Gastrocnemius medialis (tissue), 4 donors: ENCODE measurements around the gene ADRM1. TPM values are rescaled to one million over a fixed set of nuclear protein-coding genes. Genes with fewer than 3 reads are reported as not detected.

ENCODE experiments used
- ATAC-seq, 2 donors: fragments of 150-250 bp; one replicate each; pipeline ENCODE4 v1.9.1; 2016
- DNase-seq, 2 donors: peaks; one replicate each; pipeline ENCODE4 v3.0.0-alpha.2; 2019
- H3K27ac ChIP-seq, 4 donors: fragments of 200-600 bp; sonication (generic); 1 replicate in 1 of 4; 2 replicates in 3 of 4; pipeline ENCODE4 v1.5.1; 2016 to 2018; ENCODE audit warnings: mild to moderate bottlenecking in 2 of 4, moderate library complexity in 1 of 4
- H3K27me3 ChIP-seq, 3 donors: fragments of 200-600 bp; sonication (generic) in 2 of 3; 1 replicate in 1 of 3; 2 replicates in 2 of 3; pipeline versions ENCODE4 v1.5.1 to v1.6.0; 2016 to 2019; ENCODE audit warnings: mild to moderate bottlenecking in 1 of 3, moderate library complexity in 1 of 3
- H3K36me3 ChIP-seq, 2 donors: fragments of 200-600 bp; sonication (generic) in 1 of 2; one replicate each; pipeline ENCODE4 v1.5.1; 2017 to 2018
- H3K4me1 ChIP-seq, 2 donors: fragments of 200-600 bp; sonication (generic) in 1 of 2; one replicate each; pipeline ENCODE4 v1.5.1; 2016 to 2017; ENCODE audit warnings: mild to moderate bottlenecking in 2 of 2
- H3K4me3 ChIP-seq, 4 donors: fragments of 200-600 bp; sonication (generic) in 3 of 4; 1 replicate in 1 of 4; 2 replicates in 3 of 4; pipeline ENCODE4 v1.5.1; 2016 to 2019; ENCODE audit warnings: mild to moderate bottlenecking in 2 of 4
- H3K9me3 ChIP-seq, 3 donors: fragments of 200-600 bp; sonication (generic) in 2 of 3; 1 replicate in 1 of 3; 2 replicates in 2 of 3; pipeline ENCODE4 v1.5.1; 2016 to 2019
- POLR2A ChIP-seq, 2 donors: fragments of 450-650 bp; IDR thresholded peaks; one replicate each; pipeline ENCODE4 v1.6.1; 2017; ENCODE audit warnings: antibody characterized with exemption in 2 of 2, mild to moderate bottlenecking in 2 of 2, moderate library complexity in 2 of 2
- in situ Hi-C, 4 donors: fragments of 200-750 bp; cut with MboI; loops; one replicate each; pipeline versions ENCODE4 v1.15.0 to v1.8.0; 2017; ENCODE audit warnings: low sequenced_read_pairs in 4 of 4
- intact Hi-C: fragments of 100-400 bp; cut with DNase I; formaldehyde crosslinking; loops from one replicate; pipeline ENCODE4 v1.15.1; 2023; ENCODE audit warnings: low total_unique reads
- microRNA-seq, 2 donors: library from miRNA; unstranded; fragments of <30 nt; microRNA quantifications; one replicate each; pipeline ENCODE4, GENCODE V29; 2016; ENCODE audit warnings: borderline replicate concordance in 2 of 2
- total RNA-seq, 4 donors: library from RNA; depleted of rRNA; stranded (reverse); fragments of >200 nt; gene quantifications; one replicate each; pipeline versions ENCODE4 v1.1.0 to v1.2.3, GENCODE V29; 2016
- TF ChIP-seq, protein P1 (sequence below), 5 experiments: fragments of 450-650 bp in 3 of 5; fragments of 200-600 bp in 2 of 5; sonication (generic) in 2 of 5; IDR thresholded peaks in 4 of 5; conservative IDR thresholded peaks in 1 of 5; 1 replicate in 4 of 5; 2 replicates in 1 of 5; pipeline ENCODE4 v1.5.1; 2016 to 2019; ENCODE audit warnings: antibody characterized with exemption in 5 of 5, mild to moderate bottlenecking in 3 of 5, moderate library complexity in 3 of 5

The ADRM1 gene
- total RNA-seq, 4 donors from 2014 or later = 389 to 644 (median 611) TPM

DNA sequence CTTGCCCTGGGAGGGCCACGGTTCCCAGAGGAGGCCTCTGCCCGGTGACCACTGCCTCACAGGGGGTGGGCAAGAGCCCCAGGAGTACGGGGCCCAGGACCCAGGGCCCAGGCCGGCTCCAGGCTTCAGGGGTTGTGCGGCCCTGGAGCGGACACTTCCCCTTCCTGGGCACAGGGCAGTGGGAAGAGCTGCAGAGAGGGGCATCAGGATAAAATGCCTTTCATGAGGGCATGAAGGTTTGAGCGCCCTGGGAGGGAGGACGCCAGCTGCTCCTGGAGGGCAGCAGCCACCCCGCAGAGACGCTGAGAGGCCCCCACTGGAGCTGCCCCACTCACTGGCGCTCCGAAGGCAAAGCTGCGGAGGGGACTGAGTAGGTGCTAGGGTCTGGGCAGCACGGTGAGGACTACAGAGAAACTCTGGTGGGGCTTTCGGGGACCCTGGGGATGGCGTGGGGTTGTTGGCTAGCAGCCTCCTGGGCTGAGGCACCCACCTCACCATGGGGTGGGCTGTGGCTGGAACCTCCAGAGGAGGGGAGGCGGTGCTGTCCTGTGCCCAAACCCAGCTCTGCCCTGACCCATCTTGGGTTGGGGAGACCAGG lies 53.9 kb downstream of the ADRM1 start:
- peak overlapping the region; percentile 32 to 40 (median 37) for H3K4me3 ChIP-seq
- H3K36me3 ChIP-seq = no peaks in the 10 kb centered on the region
- no peaks in the 10 kb centered on the region for H3K9me3 ChIP-seq
- DNase-seq = no peak
- in situ Hi-C loops = no loop called here
- H3K4me1 ChIP-seq = peaks cover 66 to 72% of the 10 kb centered on the region in 2 donors
- no peak for ATAC-seq
- TF ChIP-seq, protein P1, sequence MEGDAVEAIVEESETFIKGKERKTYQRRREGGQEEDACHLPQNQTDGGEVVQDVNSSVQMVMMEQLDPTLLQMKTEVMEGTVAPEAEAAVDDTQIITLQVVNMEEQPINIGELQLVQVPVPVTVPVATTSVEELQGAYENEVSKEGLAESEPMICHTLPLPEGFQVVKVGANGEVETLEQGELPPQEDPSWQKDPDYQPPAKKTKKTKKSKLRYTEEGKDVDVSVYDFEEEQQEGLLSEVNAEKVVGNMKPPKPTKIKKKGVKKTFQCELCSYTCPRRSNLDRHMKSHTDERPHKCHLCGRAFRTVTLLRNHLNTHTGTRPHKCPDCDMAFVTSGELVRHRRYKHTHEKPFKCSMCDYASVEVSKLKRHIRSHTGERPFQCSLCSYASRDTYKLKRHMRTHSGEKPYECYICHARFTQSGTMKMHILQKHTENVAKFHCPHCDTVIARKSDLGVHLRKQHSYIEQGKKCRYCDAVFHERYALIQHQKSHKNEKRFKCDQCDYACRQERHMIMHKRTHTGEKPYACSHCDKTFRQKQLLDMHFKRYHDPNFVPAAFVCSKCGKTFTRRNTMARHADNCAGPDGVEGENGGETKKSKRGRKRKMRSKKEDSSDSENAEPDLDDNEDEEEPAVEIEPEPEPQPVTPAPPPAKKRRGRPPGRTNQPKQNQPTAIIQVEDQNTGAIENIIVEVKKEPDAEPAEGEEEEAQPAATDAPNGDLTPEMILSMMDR (IDR thresholded peaks at IDR 0.05 in 4 of 5, conservative IDR thresholded peaks at IDR 0.05 in 1 of 5) = no peak
- no peak for TF ChIP-seq POLR2A (IDR thresholded peaks at IDR 0.05)
- H3K27ac ChIP-seq = peak overlapping the region; percentile 82 to 88 (median 82)
- intact Hi-C loops = no loop called here
- no peaks in the 10 kb centered on the region for H3K27me3 ChIP-seq

DNA sequence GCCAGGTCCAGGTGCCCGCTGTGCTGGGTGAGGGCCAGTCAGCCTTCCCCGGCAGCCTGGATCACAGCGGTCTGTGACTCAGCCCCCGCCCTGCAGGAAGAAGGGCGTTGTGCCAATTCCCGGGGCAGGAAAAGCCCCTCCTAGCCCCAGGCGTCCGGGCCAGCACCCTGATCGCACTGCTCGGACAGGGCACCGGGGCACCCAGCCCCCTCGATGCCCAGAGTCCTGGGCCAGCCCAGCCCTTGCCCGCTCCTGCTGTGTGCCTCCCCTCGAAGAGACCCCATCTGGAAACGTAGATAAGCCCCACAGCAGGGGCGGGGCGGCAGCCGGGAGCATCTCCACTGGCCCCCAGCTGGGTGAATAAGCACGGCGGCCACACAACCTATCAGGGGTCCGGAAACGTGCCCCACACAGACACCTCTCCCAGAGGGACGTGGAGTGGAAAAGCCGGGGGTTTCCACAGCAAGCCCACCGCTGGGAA lies 54.4 kb downstream of the ADRM1 start:
- H3K9me3 ChIP-seq = no peaks in the 10 kb centered on the region
- TF ChIP-seq, protein P1 (IDR thresholded peaks at IDR 0.05 in 4 of 5, conservative IDR thresholded peaks at IDR 0.05 in 1 of 5) = no peak
- TF ChIP-seq POLR2A (IDR thresholded peaks at IDR 0.05) = no peak
- peaks cover 70% of the 10 kb centered on the region in 2 donors for H3K4me1 ChIP-seq
- in situ Hi-C loops (no loop called here), intact Hi-C loops (no loop called here)
- peak overlapping the region; percentile 82 to 88 (median 82) for H3K27ac ChIP-seq
- ATAC-seq (peak; percentile 7 to 11), DNase-seq (no peak)
- H3K36me3 ChIP-seq = no peaks in the 10 kb centered on the region
- peak overlapping the region; percentile 32 to 40 (median 37) for H3K4me3 ChIP-seq
- no peaks in the 10 kb centered on the region for H3K27me3 ChIP-seq

DNA sequence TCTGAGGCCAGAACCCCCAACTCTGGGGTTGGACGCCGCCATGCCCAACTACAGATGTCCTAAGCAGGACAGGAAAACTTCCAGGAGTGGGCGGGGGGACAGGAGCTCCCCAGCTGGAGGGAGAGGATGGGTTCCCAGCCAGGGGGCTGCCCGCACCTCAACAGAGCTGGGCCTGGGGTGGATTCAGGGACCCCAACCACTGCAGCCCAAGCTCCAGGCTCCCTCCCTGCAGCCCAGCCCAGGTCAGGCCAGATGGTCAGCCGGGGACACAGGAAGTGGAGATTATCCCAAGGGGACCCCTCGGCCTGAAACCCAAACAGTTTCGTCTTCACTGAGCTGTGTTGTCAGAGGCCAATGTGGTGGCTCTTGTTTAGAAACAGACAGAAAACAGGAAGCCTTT lies 54.9 kb downstream of the ADRM1 start:
- Histone ChIP-seq H3K27me3 (no peaks in the 10 kb centered on the region), H3K9me3 (no peaks in the 10 kb centered on the region), H3K36me3 (no peaks in the 10 kb centered on the region), H3K27ac (peak overlapping the region; percentile 82 to 88 (median 82)), H3K4me3 (peak overlapping the region; percentile 32 to 40 (median 37)), H3K4me1 (peaks cover 67 to 69% of the 10 kb centered on the region in 2 donors)
- TF ChIP-seq, protein P1 (IDR thresholded peaks at IDR 0.05 in 4 of 5, conservative IDR thresholded peaks at IDR 0.05 in 1 of 5) = no peak
- no peak for TF ChIP-seq POLR2A (IDR thresholded peaks at IDR 0.05)
- in situ Hi-C loops = no loop called here
- ATAC-seq (peak in 1 of 2 donors; percentile 13), DNase-seq (no peak)
- intact Hi-C loops = no loop called here

Small RNA genes within 50 kb of the gene (microRNA-seq; reads per million reads assigned to microRNA genes)
- gene MIR4758 = 0 reads per million in 2 donors

Other genes starting within 250 kb of the ADRM1 start
- 10 to 100 TPM in 3 of 4 donors, 1 to 10 TPM in 1; 8.0 to 24.9 (median 13.9) TPM for gene TAF4, start 237.1 kb upstream of the ADRM1 start, total RNA-seq
- gene LSM14B, start 180.5 kb upstream of the ADRM1 start, total RNA-seq = 10 to 100 TPM; 28.0 to 52.5 (median 36.2) TPM
- gene PSMA7, start 159.6 kb upstream of the ADRM1 start, total RNA-seq = 1,000 to 10,000 TPM in 2 of 4 donors, 100 to 1,000 TPM in 2; 632 to 1,338 (median 1,003) TPM
- gene SS18L1, start 159.2 kb upstream of the ADRM1 start, total RNA-seq = 10 to 100 TPM; 11.5 to 31.8 (median 16.9) TPM
- gene MTG2, start 120.0 kb upstream of the ADRM1 start, total RNA-seq = 10 to 100 TPM; 21.0 to 50.8 (median 29.3) TPM
- gene HRH3, start 82.7 kb upstream of the ADRM1 start, total RNA-seq = not detected
- 10 to 100 TPM; 15.8 to 26.4 (median 19.6) TPM for gene OSBPL2, start 64.5 kb upstream of the ADRM1 start, total RNA-seq
- 10 to 100 TPM; 13.0 to 35.8 (median 22.7) TPM for gene LAMA5, start 64.3 kb downstream of the ADRM1 start, total RNA-seq
- gene RPS21, start 84.1 kb downstream of the ADRM1 start, total RNA-seq = 1,000 to 10,000 TPM; 1,167 to 4,037 (median 2,295) TPM
- 1 to 10 TPM; 3.6 to 9.3 (median 4.2) TPM for gene CABLES2, start 104.3 kb downstream of the ADRM1 start, total RNA-seq
- not detected for gene RBBP8NL, start 124.5 kb downstream of the ADRM1 start, total RNA-seq
- not detected for gene GATA5, start 173.0 kb downstream of the ADRM1 start, total RNA-seq